Measurements from ENCODE around the gene ATF6. TPM values are rescaled to one million over a fixed set of nuclear protein-coding genes. Genes with fewer than 3 reads are reported as not detected.

The ATF6 gene
- total and polyA plus RNA-seq, 4 experiments from 2014 or later = 14.3 to 22.7 (median 22.3) TPM

- no peaks in the 10 kb centered on the region for H3K4me1 ChIP-seq (ENCODE audit: insufficient read depth, low read length)
- ChIA-PET CTCF (ENCODE audit: partially characterized antibody) (no interaction called here), POLR2A (ENCODE audit: partially characterized antibody) (no interaction called here)
- Mint-ChIP-seq H3K4me1 (no peaks in the 10 kb centered on the region), H3K4me3 (no peak overlapping the region), H3K9me3 (no peaks in the 10 kb centered on the region), H3K27me3 (peaks cover 3 to 7% of the 10 kb centered on the region in 2 donors), H3K27ac (no peak overlapping the region), H3K36me3 (no peaks in the 10 kb centered on the region)
- H3K27ac ChIP-seq (ENCODE audit: low read depth, low read length) = no peak overlapping the region
- H3K4me3 ChIP-seq (ENCODE audit: low read length in 2 of 2) = no peak overlapping the region
- no peaks in the 10 kb centered on the region for H3K27me3 ChIP-seq (ENCODE audit: insufficient read depth, low read length)
- intact Hi-C loops (cut with micrococcal nuclease) = no loop called here
- H3K9me3 ChIP-seq (ENCODE audit: control insufficient read depth in 1 of 2, low read length in 2 of 2) = no peaks in the 10 kb centered on the region
- no peaks in the 10 kb centered on the region for H3K36me3 ChIP-seq (ENCODE audit: insufficient read depth, low read length)
- DNase-seq = no peak
Measured at GRCh38 chr1:161999301-162000052, 233.4 kb downstream of the ATF6 start.

GRCh38 chr1:162000053-162000420, 233.9 kb downstream of the ATF6 start:
- no peaks in the 10 kb centered on the region for H3K9me3 Mint-ChIP-seq
- DNase-seq = no peak
- intact Hi-C loops (cut with micrococcal nuclease) = no loop called here
- H3K27ac ChIP-seq (ENCODE audit: low read depth, low read length) = no peak overlapping the region
- no peak overlapping the region for H3K4me3 Mint-ChIP-seq
- CTCF ChIA-PET (ENCODE audit: partially characterized antibody) = no interaction called here
- H3K36me3 ChIP-seq (ENCODE audit: insufficient read depth, low read length) = no peaks in the 10 kb centered on the region
- no peak overlapping the region for H3K4me3 ChIP-seq (ENCODE audit: low read length in 2 of 2)
- H3K4me1 Mint-ChIP-seq = no peaks in the 10 kb centered on the region
- no peaks in the 10 kb centered on the region for H3K27me3 ChIP-seq (ENCODE audit: insufficient read depth, low read length)
- H3K27me3 Mint-ChIP-seq = peaks cover 3 to 10% of the 10 kb centered on the region in 2 donors
- H3K4me1 ChIP-seq (ENCODE audit: insufficient read depth, low read length) = no peaks in the 10 kb centered on the region
- no peaks in the 10 kb centered on the region for H3K9me3 ChIP-seq (ENCODE audit: control insufficient read depth in 1 of 2, low read length in 2 of 2)
- POLR2A ChIA-PET (ENCODE audit: partially characterized antibody) = no interaction called here
- H3K27ac Mint-ChIP-seq = no peak overlapping the region
- H3K36me3 Mint-ChIP-seq = no peaks in the 10 kb centered on the region

- no peak overlapping the region for H3K27ac Mint-ChIP-seq
- ChIA-PET POLR2A (ENCODE audit: partially characterized antibody) (no interaction called here), CTCF (ENCODE audit: partially characterized antibody) (no interaction called here)
- Histone ChIP-seq H3K27ac (ENCODE audit: low read depth, low read length) (no peak overlapping the region), H3K4me3 (ENCODE audit: low read length in 2 of 2) (no peak overlapping the region), H3K27me3 (ENCODE audit: insufficient read depth, low read length) (no peaks in the 10 kb centered on the region), H3K36me3 (ENCODE audit: insufficient read depth, low read length) (no peaks in the 10 kb centered on the region), H3K9me3 (ENCODE audit: control insufficient read depth in 1 of 2, low read length in 2 of 2) (no peaks in the 10 kb centered on the region), H3K4me1 (ENCODE audit: insufficient read depth, low read length) (no peaks in the 10 kb centered on the region)
- H3K9me3 Mint-ChIP-seq = no peaks in the 10 kb centered on the region
- peaks cover 3 to 19% of the 10 kb centered on the region in 2 donors for H3K27me3 Mint-ChIP-seq
- no peaks in the 10 kb centered on the region for H3K36me3 Mint-ChIP-seq
- no peak overlapping the region for H3K4me3 Mint-ChIP-seq
- no peaks in the 10 kb centered on the region for H3K4me1 Mint-ChIP-seq
- DNase-seq = no peak
- intact Hi-C loops (cut with micrococcal nuclease) = no loop called here
Measured at GRCh38 chr1:162003061-162003829, 237.1 kb downstream of the ATF6 start.

- no peak for DNase-seq
- ChIA-PET CTCF (ENCODE audit: partially characterized antibody) (no interaction called here), POLR2A (ENCODE audit: partially characterized antibody) (no interaction called here)
- no peaks in the 10 kb centered on the region for H3K9me3 Mint-ChIP-seq
- Histone ChIP-seq H3K4me3 (ENCODE audit: low read length in 2 of 2) (no peak overlapping the region), H3K36me3 (ENCODE audit: insufficient read depth, low read length) (no peaks in the 10 kb centered on the region), H3K9me3 (ENCODE audit: control insufficient read depth in 1 of 2, low read length in 2 of 2) (no peaks in the 10 kb centered on the region), H3K27me3 (ENCODE audit: insufficient read depth, low read length) (no peaks in the 10 kb centered on the region), H3K27ac (ENCODE audit: low read depth, low read length) (no peak overlapping the region), H3K4me1 (ENCODE audit: insufficient read depth, low read length) (no peaks in the 10 kb centered on the region)
- no peaks in the 10 kb centered on the region for H3K36me3 Mint-ChIP-seq
- H3K4me3 Mint-ChIP-seq = no peak overlapping the region
- H3K4me1 Mint-ChIP-seq = no peaks in the 10 kb centered on the region
- H3K27me3 Mint-ChIP-seq = peaks cover 3 to 19% of the 10 kb centered on the region in 2 donors
- intact Hi-C loops (cut with micrococcal nuclease) = no loop called here
- H3K27ac Mint-ChIP-seq = no peak overlapping the region
Measured at GRCh38 chr1:162003830-162004215, 237.7 kb downstream of the ATF6 start.

- Mint-ChIP-seq H3K4me3 (no peak overlapping the region), H3K27me3 (peaks cover 3 to 19% of the 10 kb centered on the region in 2 donors), H3K27ac (peak overlapping the region in 1 of 7 donors; percentile 31), H3K36me3 (no peaks in the 10 kb centered on the region), H3K9me3 (no peaks in the 10 kb centered on the region), H3K4me1 (no peaks in the 10 kb centered on the region)
- ChIA-PET POLR2A (ENCODE audit: partially characterized antibody) (no interaction called here), CTCF (ENCODE audit: partially characterized antibody) (no interaction called here)
- no peaks in the 10 kb centered on the region for H3K36me3 ChIP-seq (ENCODE audit: insufficient read depth, low read length)
- no peaks in the 10 kb centered on the region for H3K4me1 ChIP-seq (ENCODE audit: insufficient read depth, low read length)
- H3K27ac ChIP-seq (ENCODE audit: low read depth, low read length) = no peak overlapping the region
- H3K9me3 ChIP-seq (ENCODE audit: control insufficient read depth in 1 of 2, low read length in 2 of 2) = no peaks in the 10 kb centered on the region
- DNase-seq = no peak
- no peak overlapping the region for H3K4me3 ChIP-seq (ENCODE audit: low read length in 2 of 2)
- no peaks in the 10 kb centered on the region for H3K27me3 ChIP-seq (ENCODE audit: insufficient read depth, low read length)
- intact Hi-C loops (cut with micrococcal nuclease) = no loop called here
Measured at GRCh38 chr1:162004441-162004950, 238.4 kb downstream of the ATF6 start.

- CTCF ChIA-PET (ENCODE audit: partially characterized antibody) = no interaction called here
- intact Hi-C loops (cut with micrococcal nuclease) = no loop called here
Measured at GRCh38 chr1:162006081-162006480, 240.0 kb downstream of the ATF6 start.

GRCh38 chr1:162007466-162007865, 241.3 kb downstream of the ATF6 start:
- H3K27me3 ChIP-seq (ENCODE audit: insufficient read depth, low read length) = no peaks in the 10 kb centered on the region
- Mint-ChIP-seq H3K9me3 (no peaks in the 10 kb centered on the region), H3K4me1 (no peaks in the 10 kb centered on the region), H3K36me3 (no peaks in the 10 kb centered on the region), H3K27me3 (peaks cover 3 to 18% of the 10 kb centered on the region in 2 donors), H3K27ac (no peak overlapping the region), H3K4me3 (no peak overlapping the region)
- no peak overlapping the region for H3K4me3 ChIP-seq (ENCODE audit: low read length in 2 of 2)
- intact Hi-C loops (cut with micrococcal nuclease) = no loop called here
- H3K9me3 ChIP-seq (ENCODE audit: control insufficient read depth in 1 of 2, low read length in 2 of 2) = no peaks in the 10 kb centered on the region
- ChIA-PET CTCF (ENCODE audit: partially characterized antibody) (no interaction called here), POLR2A (ENCODE audit: partially characterized antibody) (no interaction called here)
- no peaks in the 10 kb centered on the region for H3K36me3 ChIP-seq (ENCODE audit: insufficient read depth, low read length)
- no peaks in the 10 kb centered on the region for H3K4me1 ChIP-seq (ENCODE audit: insufficient read depth, low read length)
- no peak overlapping the region for H3K27ac ChIP-seq (ENCODE audit: low read depth, low read length)
- no peak for DNase-seq

More at GRCh38 chr1:162006081-162006480, 240.0 kb downstream of the ATF6 start:
- H3K9me3 ChIP-seq (ENCODE audit: control insufficient read depth in 1 of 2, low read length in 2 of 2) = no peaks in the 10 kb centered on the region
- no peaks in the 10 kb centered on the region for H3K27me3 ChIP-seq (ENCODE audit: insufficient read depth, low read length)
- no peak overlapping the region for H3K27ac ChIP-seq (ENCODE audit: low read depth, low read length)
- POLR2A ChIA-PET (ENCODE audit: partially characterized antibody) = no interaction called here
- peaks cover 3 to 21% of the 10 kb centered on the region in 2 donors for H3K27me3 Mint-ChIP-seq
- H3K4me1 ChIP-seq (ENCODE audit: insufficient read depth, low read length) = no peaks in the 10 kb centered on the region
- H3K9me3 Mint-ChIP-seq = no peaks in the 10 kb centered on the region
- no peak for DNase-seq
- no peaks in the 10 kb centered on the region for H3K36me3 Mint-ChIP-seq
- no peak overlapping the region for H3K4me3 Mint-ChIP-seq
- no peak overlapping the region for H3K27ac Mint-ChIP-seq
- no peaks in the 10 kb centered on the region for H3K36me3 ChIP-seq (ENCODE audit: insufficient read depth, low read length)
- no peak overlapping the region for H3K4me3 ChIP-seq (ENCODE audit: low read length in 2 of 2)
- no peaks in the 10 kb centered on the region for H3K4me1 Mint-ChIP-seq

Data from CD4-positive, alpha-beta memory T cell (primary cell).